ENCODE measurements around the gene DENND1B.

- TF ChIP-seq EZH2 (IDR thresholded peaks at IDR 0.05; ENCODE audit: borderline replicate concordance, low read depth, low read length, poor library complexity, severe bottlenecking) = no peak
- TF ChIP-seq CTCF (conservative IDR thresholded peaks at IDR 0.05; ENCODE audit: low read depth, low read length) = no peak
Measured at GRCh38 chr1:197633447-197634078, 141.7 kb downstream of the DENND1B start.
